GM19240 (cell line): ENCODE measurements around the gene WDR13.
"Not testable (repeated sequence)": the region's sequence is repeated elsewhere in the genome, so short reads cannot be mapped to it uniquely, and the experiment has no call there.

Experiments
- DNase-seq: peaks from one replicate; pipeline ENCODE4 v3.0.0; 2011; ENCODE audit warnings: low spot score; ENCODE audit not compliant: insufficient read length

The WDR13 gene

GRCh38 chrX:48597353-48598264 lies at the start of gene WDR13:
Gene WDR13, plus strand, starts transcription at chrX:48597492. Its CDS starts 505 bp downstream, at chrX:48597997.
- peak; percentile 67 for DNase-seq

DNA sequence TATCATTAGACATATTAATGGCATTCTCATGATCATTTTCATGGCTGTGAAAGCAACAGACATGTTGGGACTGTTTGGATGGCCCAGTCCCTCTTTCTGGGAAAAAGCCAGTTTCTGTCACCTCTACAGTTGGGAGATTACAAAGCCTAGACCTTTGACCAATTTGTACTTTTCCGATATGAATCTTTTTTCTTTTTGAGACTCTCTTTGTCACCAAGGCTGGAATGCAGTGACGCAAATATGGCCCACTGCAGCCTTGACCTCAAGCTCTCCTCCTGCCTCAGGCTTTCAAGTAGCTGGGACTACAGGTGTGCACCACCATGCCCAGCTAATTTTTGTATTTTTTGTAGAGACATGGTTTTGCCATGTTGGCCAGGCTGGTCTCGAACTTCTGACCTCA lies 48.4 kb upstream of the WDR13 start:
- no peak for DNase-seq

DNA sequence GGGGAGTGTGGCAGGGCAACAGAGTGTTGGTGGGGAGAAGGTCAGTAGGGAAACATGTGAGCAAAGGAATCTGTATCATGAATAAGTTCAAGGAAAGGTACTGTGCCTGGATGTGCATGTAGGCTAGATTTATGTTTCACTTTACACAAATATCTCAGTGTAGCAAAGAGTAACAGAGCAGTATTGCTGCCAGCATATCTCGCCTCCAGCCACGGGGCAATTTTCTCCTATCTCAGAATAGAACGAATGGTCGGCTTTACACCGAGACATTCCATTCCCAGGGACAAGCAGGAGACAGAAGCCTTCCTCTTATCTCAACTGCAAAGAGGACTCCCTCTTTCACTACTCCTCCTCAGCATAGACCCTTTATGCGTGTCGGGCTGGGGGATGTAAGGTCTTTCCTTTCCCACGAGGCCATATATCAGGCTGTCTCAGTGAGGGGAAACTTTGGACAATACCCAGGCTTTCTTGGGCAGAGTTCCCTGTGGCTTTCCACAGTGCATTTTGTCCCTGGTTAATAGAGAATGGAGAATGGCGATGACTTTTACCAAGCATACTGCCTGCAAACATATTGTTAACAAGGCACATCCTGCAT lies 41.5 kb upstream of the WDR13 start:
- DNase-seq = not testable (repeated sequence)

GRCh38 chrX:48558271-48558670 lies 39.0 kb upstream of the WDR13 start:
- no peak for DNase-seq

GRCh38 chrX:48559636-48560035 lies 37.7 kb upstream of the WDR13 start:
- DNase-seq = no peak

- DNase-seq = no peak
Observed at GRCh38 chrX:48560056-48560455, 37.2 kb upstream of the WDR13 start.

DNA sequence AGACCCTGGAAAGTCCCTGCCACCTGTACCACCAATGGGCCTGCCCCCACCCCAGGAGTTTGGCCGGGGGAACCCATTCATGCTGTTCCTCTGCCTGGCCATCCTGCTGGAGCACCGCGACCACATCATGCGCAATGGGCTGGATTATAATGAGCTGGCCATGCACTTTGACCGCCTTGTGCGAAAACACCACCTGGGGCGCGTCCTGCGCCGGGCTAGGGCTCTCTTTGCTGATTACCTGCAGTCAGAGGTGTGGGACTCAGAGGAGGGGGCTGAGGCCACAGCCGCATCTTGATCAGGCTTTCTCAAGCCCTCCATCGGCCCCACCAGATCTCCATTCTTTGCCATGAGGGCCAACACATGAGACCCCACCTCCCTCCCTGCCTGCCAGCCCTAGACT lies 36.6 kb upstream of the WDR13 start:
- DNase-seq = no peak

DNA sequence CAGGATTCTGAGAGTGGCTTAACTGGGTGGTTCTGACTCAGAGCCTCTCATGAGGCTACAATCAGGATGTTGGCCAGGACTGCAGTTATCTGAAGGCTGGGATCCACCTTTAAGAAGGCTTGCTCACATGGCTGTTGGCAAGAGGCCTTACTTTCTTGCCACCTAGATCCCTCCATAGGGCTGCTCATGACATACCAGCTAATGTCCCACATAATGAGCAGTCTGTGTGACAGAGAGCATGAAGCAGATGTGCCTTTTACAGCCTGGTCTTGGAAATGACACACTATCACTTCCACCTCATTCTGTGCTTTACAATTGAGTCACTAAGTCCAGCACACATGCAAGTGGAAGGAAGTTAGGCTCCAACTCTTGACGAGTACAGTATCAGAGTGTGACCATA lies 27.3 kb upstream of the WDR13 start:
- no peak for DNase-seq

DNA sequence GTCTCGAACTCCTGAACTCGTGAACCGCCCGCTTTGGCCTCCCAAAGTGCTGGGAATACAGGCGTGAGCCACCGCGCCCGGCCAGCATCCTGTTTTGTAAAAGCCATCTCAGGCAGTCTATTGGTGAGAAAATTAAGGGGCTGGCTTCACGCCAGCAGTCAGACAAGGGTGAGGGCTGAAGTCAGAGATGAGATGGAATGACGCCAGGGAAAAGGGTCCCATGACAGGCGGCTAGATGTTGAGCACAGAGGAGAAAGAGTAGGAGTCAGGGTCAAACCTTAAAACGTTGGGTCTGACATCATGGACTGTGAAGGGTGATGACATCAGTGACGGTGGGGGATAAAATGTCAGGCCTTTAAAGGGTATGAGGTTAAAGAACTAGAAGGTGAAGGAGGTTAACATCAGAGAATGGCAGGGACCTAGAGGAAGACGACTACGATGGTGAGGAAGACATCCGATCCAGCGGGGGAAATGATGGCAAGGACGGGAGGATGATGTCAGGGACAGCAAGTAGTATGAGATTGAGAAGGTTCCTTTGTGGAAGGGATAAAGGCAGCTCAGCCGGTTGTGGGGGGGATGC lies 23.5 kb upstream of the WDR13 start:
- no peak for DNase-seq

DNA sequence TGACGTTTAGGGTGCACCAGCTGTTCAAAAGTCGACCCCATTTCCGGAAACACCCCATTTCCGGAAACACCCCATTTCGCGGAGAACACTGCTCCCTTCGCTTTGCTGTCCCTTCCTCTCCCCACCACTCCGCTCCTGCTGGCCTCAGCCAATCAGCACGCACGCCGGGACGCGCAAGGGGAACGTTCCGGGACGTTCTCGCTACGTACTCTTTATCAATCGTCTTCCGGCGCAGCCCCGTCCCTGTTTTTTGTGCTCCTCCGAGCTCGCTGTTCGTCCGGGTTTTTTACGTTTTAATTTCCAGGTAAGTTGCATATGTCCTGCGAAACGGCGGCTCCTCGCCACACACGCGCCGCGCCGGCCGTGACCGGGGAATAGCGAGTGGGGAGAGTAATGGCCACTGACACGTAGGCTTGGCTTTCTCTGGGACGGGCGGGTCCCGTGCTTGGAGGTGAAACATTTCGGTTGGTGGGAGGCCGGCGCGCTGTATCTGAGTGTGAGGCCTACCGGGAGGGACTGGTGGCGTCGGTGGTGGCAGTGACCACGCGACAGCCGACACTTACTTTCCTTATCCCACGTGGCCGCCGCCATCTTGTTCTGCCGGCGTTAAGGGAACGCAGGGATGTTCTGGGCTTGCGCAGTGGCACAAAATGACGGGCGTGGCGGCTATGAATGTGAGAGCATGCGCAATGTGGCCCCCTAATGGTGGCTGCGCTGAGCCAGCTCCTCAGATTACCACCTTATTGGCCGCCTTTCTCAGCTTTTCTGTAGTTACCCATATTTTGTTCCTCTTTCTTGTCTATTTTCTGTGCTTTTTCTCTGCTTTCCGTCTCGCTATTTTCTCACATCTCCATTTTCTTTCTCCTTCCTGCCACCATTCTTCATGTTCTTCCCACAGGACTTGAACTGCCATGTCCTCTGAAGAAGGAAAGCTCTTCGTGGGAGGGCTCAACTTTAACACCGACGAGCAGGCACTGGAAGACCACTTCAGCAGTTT lies 22.7 kb upstream of the WDR13 start, which contains the start of gene RBM3:
RBM3 (plus strand) TSS at position 215 of the 997 bp plus-strand sequence; CDS start at position 912, 697 bp downstream.
- peak; percentile 54 for DNase-seq

- no peak for DNase-seq
Observed at GRCh38 chrX:48575642-48576041, 21.6 kb upstream of the WDR13 start.

DNA sequence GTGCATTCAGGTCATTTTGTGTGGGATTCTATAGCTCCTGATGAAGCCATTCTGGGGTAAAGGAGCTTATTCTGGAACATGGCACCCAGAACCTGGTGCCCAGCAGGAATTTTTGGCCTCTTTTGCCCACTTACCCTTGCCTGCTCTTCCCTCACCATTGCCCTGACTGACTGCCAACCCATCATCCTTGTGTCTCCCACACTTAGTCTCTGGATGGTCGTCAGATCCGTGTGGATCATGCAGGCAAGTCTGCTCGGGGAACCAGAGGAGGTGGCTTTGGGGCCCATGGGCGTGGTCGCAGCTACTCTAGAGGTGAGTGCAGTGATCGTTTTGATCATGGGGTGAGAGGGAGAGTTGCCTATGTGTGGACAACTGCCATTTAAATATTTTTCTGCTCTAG lies 21.2 kb upstream of the WDR13 start:
- DNase-seq = no peak

GRCh38 chrX:48578661-48579128 lies 18.6 kb upstream of the WDR13 start:
- no peak for DNase-seq

DNA sequence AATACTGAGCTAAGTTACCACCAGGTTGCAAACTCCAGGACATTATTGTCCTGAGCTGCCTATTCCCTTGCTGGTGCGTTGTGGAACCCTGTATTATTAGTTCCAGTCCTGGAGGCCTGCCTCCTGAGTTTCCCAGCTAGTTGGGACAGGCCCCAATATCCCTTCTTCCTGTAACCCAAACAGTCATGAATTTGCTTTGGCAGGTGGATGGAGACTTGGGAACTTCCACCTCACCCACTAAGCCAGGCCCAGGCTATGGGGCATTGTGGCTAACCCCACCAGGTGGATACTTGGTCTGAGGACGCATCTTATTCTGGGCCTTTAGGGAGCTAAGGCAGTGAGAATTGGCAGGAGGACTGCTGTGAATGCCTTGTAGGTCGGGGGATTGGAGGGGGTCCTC lies 18.0 kb upstream of the WDR13 start:
- DNase-seq = no peak

GRCh38 chrX:48580662-48581061 lies 16.6 kb upstream of the WDR13 start:
- no peak for DNase-seq

GRCh38 chrX:48584698-48585097 lies 12.6 kb upstream of the WDR13 start:
- DNase-seq = no peak

DNA sequence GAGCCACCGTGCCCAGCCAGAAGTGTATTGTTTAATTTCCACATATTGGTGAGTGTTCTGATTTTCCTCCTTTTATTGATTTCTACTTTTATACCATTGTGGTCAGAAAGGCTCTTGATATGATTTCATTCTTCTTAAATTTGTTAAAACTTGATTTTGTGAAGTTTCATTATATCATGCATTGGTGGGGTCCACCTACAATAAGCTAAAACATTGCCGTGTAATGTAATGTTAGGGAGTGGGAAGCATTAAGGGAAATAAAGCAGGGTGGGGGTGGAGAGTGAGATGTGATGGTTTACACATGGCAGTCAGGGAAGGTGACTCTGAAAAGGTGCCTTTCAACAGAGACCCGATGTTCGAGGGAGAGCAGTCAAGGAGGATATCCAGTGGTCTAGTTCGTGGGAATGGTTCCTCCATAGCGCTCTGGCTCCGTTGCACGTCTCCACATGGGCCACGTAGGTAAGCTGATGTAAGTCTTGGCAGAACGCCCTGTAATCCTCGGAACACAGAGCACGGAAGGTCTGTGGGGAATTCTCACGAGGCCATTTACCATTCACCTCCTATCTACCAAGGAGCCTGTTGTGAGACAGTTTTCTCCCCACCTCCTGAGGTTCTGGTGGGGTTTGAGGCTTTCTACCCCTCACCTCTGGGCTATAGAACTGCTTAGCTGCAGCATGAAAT lies 7.7 kb upstream of the WDR13 start:
- DNase-seq = no peak

GRCh38 chrX:48590203-48591103 lies 6.8 kb upstream of the WDR13 start:
- no peak for DNase-seq

- DNase-seq = no peak
Observed at GRCh38 chrX:48591255-48591791, 6.0 kb upstream of the WDR13 start.
